Trophoblast cell (in vitro differentiated cells and primary cell): ENCODE results near the gene MAP3K12.

ENCODE experiments used
- DNase-seq, 2 donors: peaks; one replicate each; pipeline ENCODE4 v3.0.0-alpha.2; 2016
- H2AFZ ChIP-seq: 2 replicates; pipeline ENCODE4 v1.6.1; 2013; ENCODE audit warnings: low read length, moderate library complexity, mild to moderate bottlenecking; ENCODE audit not compliant: insufficient read depth, poor library complexity
- H2AK5ac ChIP-seq: 2 replicates; pipeline ENCODE4 v1.6.1; 2013; ENCODE audit warnings: mild to moderate bottlenecking, low read length
- H2BK120ac ChIP-seq: 2 replicates; pipeline ENCODE4 v1.6.1; 2013; ENCODE audit warnings: low read length, mild to moderate bottlenecking, moderate library complexity; ENCODE audit not compliant: insufficient read depth, poor library complexity
- H2BK12ac ChIP-seq: 2 replicates; pipeline ENCODE4 v1.6.1; 2013; ENCODE audit warnings: mild to moderate bottlenecking, low read length, moderate library complexity
- H2BK5ac ChIP-seq: 2 replicates; pipeline ENCODE4 v1.6.1; 2013; ENCODE audit warnings: low read length, low read depth, moderate library complexity, mild to moderate bottlenecking; ENCODE audit not compliant: poor library complexity
- H3K14ac ChIP-seq: 2 replicates; pipeline ENCODE4 v1.6.1; 2013; ENCODE audit warnings: mild to moderate bottlenecking, low read length
- H3K18ac ChIP-seq: 2 replicates; pipeline ENCODE4 v1.6.1; 2013; ENCODE audit warnings: mild to moderate bottlenecking, low read length
- H3K23ac ChIP-seq: 2 replicates; pipeline ENCODE4 v1.6.1; 2013; ENCODE audit warnings: low read length
- H3K27ac ChIP-seq: 2 replicates; pipeline ENCODE4 v1.5.1; 2013; ENCODE audit warnings: low read depth, mild to moderate bottlenecking, inconsistent platforms, low read length, moderate library complexity
- H3K27me3 ChIP-seq: 2 replicates; pipeline ENCODE4 v1.6.1; 2013; ENCODE audit warnings: inconsistent platforms, mild to moderate bottlenecking, low read length, moderate library complexity; ENCODE audit not compliant: insufficient read depth
- H3K36me3 ChIP-seq, 2 experiments: 1 replicate in 1 of 2; 2 replicates in 1 of 2; pipeline ENCODE4 v1.6.1; 2013; ENCODE audit warnings: low read length in 2 of 2, mild to moderate bottlenecking in 2 of 2, moderate library complexity in 1 of 2; ENCODE audit not compliant: insufficient read depth in 2 of 2, control insufficient read depth in 1 of 2
- H3K4ac ChIP-seq: 2 replicates; pipeline ENCODE4 v1.6.1; 2013; ENCODE audit warnings: low read depth, mild to moderate bottlenecking, low read length, moderate library complexity
- H3K4me1 ChIP-seq, 2 experiments: 1 replicate in 1 of 2; 2 replicates in 1 of 2; pipeline ENCODE4 v1.6.1; 2013; ENCODE audit warnings: low read length in 2 of 2, mild to moderate bottlenecking in 2 of 2, moderate library complexity in 1 of 2; ENCODE audit not compliant: insufficient read depth in 2 of 2, control insufficient read depth in 1 of 2
- H3K4me2 ChIP-seq: 2 replicates; pipeline ENCODE4 v1.6.1; 2013; ENCODE audit warnings: inconsistent platforms, mild to moderate bottlenecking, low read length, moderate library complexity
- H3K4me3 ChIP-seq: 2 replicates; pipeline ENCODE4 v1.5.1; 2013; ENCODE audit warnings: mild to moderate bottlenecking, low read depth, low read length, inconsistent platforms
- H3K79me1 ChIP-seq: one replicate; pipeline ENCODE4 v1.6.1; 2013; ENCODE audit warnings: low read length
- H3K79me2 ChIP-seq: 2 replicates; pipeline ENCODE4 v1.6.1; 2013; ENCODE audit warnings: low read length, mild to moderate bottlenecking; ENCODE audit not compliant: control insufficient read depth, insufficient read depth, poor library complexity
- H3K9ac ChIP-seq: 2 replicates; pipeline ENCODE4 v1.6.1; 2013; ENCODE audit warnings: mild to moderate bottlenecking, low read length
- H3K9me3 ChIP-seq: 2 replicates; pipeline ENCODE4 v1.6.1; 2013; ENCODE audit warnings: low read depth, mild to moderate bottlenecking, control low read depth, inconsistent platforms, low read length; ENCODE audit not compliant: insufficient read depth
- H4K12ac ChIP-seq: 2 replicates; pipeline ENCODE4 v1.6.1; 2013; ENCODE audit warnings: low read depth, mild to moderate bottlenecking, low read length, moderate library complexity
- H4K8ac ChIP-seq: 2 replicates; pipeline ENCODE4 v1.6.1; 2013; ENCODE audit warnings: low read depth, mild to moderate bottlenecking, low read length, moderate library complexity
- H4K91ac ChIP-seq: one replicate; pipeline ENCODE4 v1.6.1; 2013; ENCODE audit warnings: low read depth, mild to moderate bottlenecking, low read length, moderate library complexity
- WGBS: extraction: QIAGEN DNeasy Blood & Tissue Kit; methylation state at CpG from one replicate; pipeline ENCODE4 v1.1.7; 2013; ENCODE audit warnings: missing lambda C conversion rate; ENCODE audit not compliant: insufficient read length, insufficient coverage; ENCODE audit errors: extremely low coverage; 5-methylcytosine and 5-hydroxymethylcytosine counted together

MAP3K12 gene

DNA sequence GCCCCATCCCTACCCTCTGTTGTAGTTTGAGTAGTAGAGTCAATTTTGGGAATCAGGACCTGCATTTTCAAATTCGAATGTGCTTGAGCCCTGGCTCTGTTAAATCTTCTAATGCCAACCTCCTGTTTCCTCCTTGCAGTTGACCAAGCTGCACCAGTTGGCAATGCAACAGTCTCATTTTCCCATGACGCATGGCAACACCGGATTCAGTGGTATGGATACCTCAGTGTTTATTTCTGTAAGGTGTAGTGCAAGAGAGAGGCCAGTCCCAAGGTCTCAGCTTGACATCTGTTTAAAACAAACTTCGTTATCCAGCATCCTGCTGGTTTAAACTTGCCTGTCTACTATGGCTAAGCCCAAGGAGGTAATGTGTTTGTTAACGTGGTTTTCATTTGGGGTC lies 32.2 kb downstream of the MAP3K12 start:
- H4K91ac ChIP-seq: no peak overlapping the region
- no peaks in the 10 kb centered on the region for H3K4me1 ChIP-seq
- no peaks in the 10 kb centered on the region for H3K9me3 ChIP-seq
- no peak overlapping the region for H2AFZ ChIP-seq
- H2AK5ac ChIP-seq: no peak overlapping the region
- no peak overlapping the region for H3K4ac ChIP-seq
- H3K4me3 ChIP-seq: no peak overlapping the region
- WGBS: no CpG with 5 or more reads among the region's 5 CpGs
- H3K79me1 ChIP-seq: no peaks in the 10 kb centered on the region
- no peaks in the 10 kb centered on the region for H3K79me2 ChIP-seq
- no peak overlapping the region for H4K8ac ChIP-seq
- H3K23ac ChIP-seq: no peak overlapping the region
- H3K27ac ChIP-seq: no peak overlapping the region
- H2BK120ac ChIP-seq: no peak overlapping the region
- H3K4me2 ChIP-seq: no peak overlapping the region
- H3K18ac ChIP-seq: no peak overlapping the region
- no peaks in the 10 kb centered on the region for H3K27me3 ChIP-seq
- no peak overlapping the region for H2BK5ac ChIP-seq
- no peak overlapping the region for H4K12ac ChIP-seq
- no peak overlapping the region for H2BK12ac ChIP-seq
- H3K36me3 ChIP-seq: peaks cover 49 to 91% of the 10 kb centered on the region in 2 experiments
- no peak overlapping the region for H3K9ac ChIP-seq
- no peak for DNase-seq
- no peak overlapping the region for H3K14ac ChIP-seq

DNA sequence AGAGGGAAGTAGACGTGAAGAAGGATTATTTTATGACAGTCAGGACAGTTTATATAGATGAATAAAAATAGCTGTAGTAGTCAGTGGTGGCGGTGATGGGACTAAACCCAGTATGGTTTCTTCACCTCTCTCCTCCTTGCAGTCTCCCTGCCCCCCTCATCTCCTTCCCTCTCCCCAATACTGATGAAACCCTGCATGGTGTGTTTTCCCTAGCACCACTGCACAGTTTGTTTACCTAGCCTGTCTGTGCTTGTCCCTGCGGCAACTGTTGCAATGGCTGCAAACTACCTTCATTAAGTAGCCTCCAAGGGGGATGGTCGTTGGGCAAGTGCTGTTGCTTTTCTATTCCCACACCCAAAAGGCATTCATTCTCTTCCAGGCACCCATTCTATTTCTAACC lies 32.6 kb downstream of the MAP3K12 start:
- Histone ChIP-seq H3K27ac (no peak overlapping the region), H4K91ac (no peak overlapping the region), H4K8ac (no peak overlapping the region), H2BK120ac (no peak overlapping the region), H3K18ac (no peak overlapping the region), H3K79me1 (no peaks in the 10 kb centered on the region), H2BK12ac (no peak overlapping the region), H4K12ac (no peak overlapping the region), H2BK5ac (no peak overlapping the region), H2AFZ (no peak overlapping the region), H2AK5ac (no peak overlapping the region), H3K36me3 (peaks cover 51 to 89% of the 10 kb centered on the region in 2 experiments), H3K4me3 (no peak overlapping the region), H3K4me2 (no peak overlapping the region), H3K9me3 (no peaks in the 10 kb centered on the region), H3K23ac (no peak overlapping the region), H3K9ac (no peak overlapping the region), H3K27me3 (no peaks in the 10 kb centered on the region), H3K14ac (no peak overlapping the region), H3K4me1 (no peaks in the 10 kb centered on the region), H3K79me2 (no peaks in the 10 kb centered on the region), H3K4ac (no peak overlapping the region)
- WGBS: no CpG with 5 or more reads among the region's 4 CpGs
- DNase-seq: no peak

DNA sequence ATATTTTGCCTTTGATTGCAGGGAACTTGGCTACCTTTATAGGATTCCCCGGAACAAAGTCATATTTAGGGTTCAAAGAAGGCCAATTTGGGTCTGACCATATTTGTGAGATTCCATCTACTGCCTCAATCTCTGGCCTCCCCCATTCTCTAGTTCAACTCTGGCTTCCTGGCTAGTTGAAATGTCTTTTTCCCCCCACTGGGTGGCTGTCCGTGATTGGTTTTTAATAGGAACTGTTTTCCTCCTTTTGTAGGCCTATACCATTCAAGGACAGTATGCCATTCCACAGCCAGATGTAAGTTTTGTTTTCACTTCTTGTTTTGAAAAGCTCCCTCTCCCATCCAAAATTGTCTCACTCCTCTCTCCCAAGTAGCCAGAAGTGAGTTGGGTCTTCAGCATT lies 33.6 kb downstream of the MAP3K12 start:
- Histone ChIP-seq H3K4me2 (no peak overlapping the region), H3K36me3 (peaks cover 51 to 87% of the 10 kb centered on the region in 2 experiments), H3K27me3 (no peaks in the 10 kb centered on the region), H2BK120ac (no peak overlapping the region), H2BK12ac (no peak overlapping the region), H4K12ac (no peak overlapping the region), H3K4me3 (no peak overlapping the region), H2AFZ (no peak overlapping the region), H3K4ac (peak overlapping the region; percentile 28), H4K8ac (no peak overlapping the region), H3K79me2 (peaks cover 2% of the 10 kb centered on the region), H3K79me1 (no peaks in the 10 kb centered on the region), H3K27ac (no peak overlapping the region), H3K4me1 (no peaks in the 10 kb centered on the region), H3K23ac (no peak overlapping the region), H2AK5ac (no peak overlapping the region), H2BK5ac (no peak overlapping the region), H3K18ac (no peak overlapping the region), H3K9ac (no peak overlapping the region), H3K14ac (no peak overlapping the region), H4K91ac (no peak overlapping the region), H3K9me3 (no peaks in the 10 kb centered on the region)
- DNase-seq: no peak
- WGBS: no CpG with 5 or more reads among the region's 2 CpGs

DNA sequence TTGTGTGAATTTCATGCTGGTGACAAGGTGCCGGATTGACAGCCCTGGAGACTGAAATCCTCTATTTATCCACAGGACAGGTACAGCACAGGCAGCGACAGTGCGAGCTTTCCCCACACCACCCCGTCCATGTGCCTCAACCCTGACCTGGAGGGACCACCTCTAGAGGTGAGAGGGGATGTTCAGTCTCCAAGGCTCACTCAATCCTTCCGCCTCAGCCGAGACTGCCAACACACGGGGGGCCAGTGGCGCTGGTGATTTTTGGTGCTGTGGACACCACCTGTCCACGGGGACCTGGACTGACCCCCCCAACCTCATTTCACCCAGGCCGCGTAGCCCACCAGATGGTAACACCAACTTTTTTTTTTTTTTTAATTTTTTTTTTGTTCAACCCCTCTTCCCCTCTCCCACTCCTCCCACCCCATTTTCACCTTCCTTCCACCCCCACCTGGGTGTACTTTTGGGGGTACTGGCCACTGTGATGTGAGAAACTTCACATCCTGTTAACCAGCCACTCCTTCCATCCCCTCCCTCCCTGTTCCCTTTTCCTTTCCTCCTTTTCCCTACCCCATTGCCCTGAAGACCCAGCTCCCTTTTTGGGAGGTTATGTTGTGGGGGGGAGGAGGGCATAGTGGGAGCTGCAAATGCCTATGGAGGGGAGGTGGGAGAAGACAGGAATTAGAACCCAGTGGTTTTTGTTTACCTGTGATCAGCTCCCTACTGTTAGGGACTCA lies 34.4 kb downstream of the MAP3K12 start:
- peaks cover 2% of the 10 kb centered on the region for H3K79me2 ChIP-seq
- H4K12ac ChIP-seq: no peak overlapping the region
- no peak overlapping the region for H3K27ac ChIP-seq
- H3K9me3 ChIP-seq: no peaks in the 10 kb centered on the region
- H2BK120ac ChIP-seq: no peak overlapping the region
- H3K36me3 ChIP-seq: peaks cover 49 to 87% of the 10 kb centered on the region in 2 experiments
- no peak overlapping the region for H4K8ac ChIP-seq
- H3K23ac ChIP-seq: no peak overlapping the region
- no peaks in the 10 kb centered on the region for H3K79me1 ChIP-seq
- no peak overlapping the region for H2BK5ac ChIP-seq
- H3K4ac ChIP-seq: no peak overlapping the region
- H3K4me2 ChIP-seq: no peak overlapping the region
- no peak for DNase-seq
- no peak overlapping the region for H3K18ac ChIP-seq
- WGBS: no CpG with 5 or more reads among the region's 11 CpGs
- no peak overlapping the region for H3K4me3 ChIP-seq
- H3K9ac ChIP-seq: no peak overlapping the region
- no peak overlapping the region for H4K91ac ChIP-seq
- H3K27me3 ChIP-seq: no peaks in the 10 kb centered on the region
- H2AFZ ChIP-seq: peak overlapping the region; percentile 8
- H2BK12ac ChIP-seq: no peak overlapping the region
- H3K4me1 ChIP-seq: no peaks in the 10 kb centered on the region
- no peak overlapping the region for H3K14ac ChIP-seq
- H2AK5ac ChIP-seq: no peak overlapping the region
